OCI-LY1 (cell line): Measurements from ENCODE around the gene BTBD9.

ENCODE experiments used
- H2AFZ ChIP-seq: fragments of 200-600 bp; sonication (generic), shearing (Covaris generic); 2 replicates; pipeline ENCODE4 v1.6.0; 2014; ENCODE audit warnings: antibody characterized with exemption, mild to moderate bottlenecking, low read length
- H3F3A ChIP-seq: fragments of 200-600 bp; sonication (generic), shearing (Covaris generic); 2 replicates; pipeline ENCODE4 v1.6.0; 2014; ENCODE audit warnings: mild to moderate bottlenecking, antibody characterized with exemption, low read length, moderate library complexity; ENCODE audit not compliant: insufficient read depth
- H3K27ac ChIP-seq: fragments of 200-600 bp; sonication (generic); 2 replicates; pipeline ENCODE4 v1.5.1; 2014; ENCODE audit warnings: low read length, mixed run types, mild to moderate bottlenecking, low read depth; ENCODE audit not compliant: poor library complexity, severe bottlenecking
- H3K27me3 ChIP-seq: fragments of 200-600 bp; sonication (generic); 2 replicates; pipeline ENCODE4 v1.6.0; 2014; ENCODE audit warnings: antibody characterized with exemption, mild to moderate bottlenecking, low read length, moderate library complexity; ENCODE audit not compliant: insufficient read depth
- H3K36me3 ChIP-seq: fragments of 200-600 bp; sonication (generic); 2 replicates; pipeline ENCODE4 v1.6.1; 2014; ENCODE audit warnings: mild to moderate bottlenecking, antibody characterized with exemption, low read length, moderate library complexity, mixed read lengths; ENCODE audit not compliant: insufficient read depth
- H3K4me1 ChIP-seq: fragments of 200-600 bp; sonication (generic); 2 replicates; pipeline ENCODE4 v1.5.1; 2014; ENCODE audit warnings: mild to moderate bottlenecking, low read length, moderate library complexity; ENCODE audit not compliant: insufficient read depth, severe bottlenecking
- H3K4me2 ChIP-seq: fragments of 200-600 bp; sonication (generic), shearing (Covaris generic); 2 replicates; pipeline ENCODE4 v1.6.1; 2014; ENCODE audit warnings: low read length
- H3K4me3 ChIP-seq: fragments of 200-600 bp; sonication (generic); 2 replicates; pipeline ENCODE4 v1.5.1; 2014; ENCODE audit warnings: low read length, low read depth, mild to moderate bottlenecking, mixed read lengths; ENCODE audit not compliant: poor library complexity, severe bottlenecking
- H3K79me2 ChIP-seq: fragments of 200-600 bp; shearing (Covaris generic); 2 replicates; pipeline ENCODE4 v1.6.1; 2016; ENCODE audit warnings: mixed run types, low read length, mixed read lengths; ENCODE audit not compliant: insufficient read depth
- H3K9ac ChIP-seq: fragments of 200-600 bp; sonication (generic), shearing (Covaris generic); 2 replicates; pipeline ENCODE4 v1.6.1; 2014; ENCODE audit warnings: mild to moderate bottlenecking, low read length, mixed read lengths
- H3K9me2 ChIP-seq: fragments of 200-600 bp; sonication (generic), shearing (Covaris generic); 2 replicates; pipeline ENCODE4 v1.6.1; 2014; ENCODE audit warnings: low read depth, mild to moderate bottlenecking, low read length, mixed read lengths
- H3K9me3 ChIP-seq: fragments of 200-600 bp; shearing (Covaris generic); 2 replicates; pipeline ENCODE4 v1.6.1; 2014; ENCODE audit warnings: low read length, mixed read lengths
- H4K20me1 ChIP-seq: fragments of 200-600 bp; sonication (generic), shearing (Covaris generic); 2 replicates; pipeline ENCODE4 v1.6.0; 2016; ENCODE audit warnings: mild to moderate bottlenecking, low read length; ENCODE audit not compliant: insufficient read depth
- CTCF ChIP-seq: fragments of 200-600 bp; sonication (generic), shearing (Covaris generic); IDR thresholded peaks from 2 replicates; pipeline ENCODE4 v1.5.1; 2017; ENCODE audit warnings: mild to moderate bottlenecking, antibody characterized with exemption, low read length, moderate library complexity, mixed read lengths
- EZH2 ChIP-seq: fragments of 200-600 bp; sonication (generic), shearing (Covaris generic); IDR thresholded peaks from 2 replicates; pipeline ENCODE4 v1.8.0; 2017; ENCODE audit warnings: borderline replicate concordance, mixed run types, mild to moderate bottlenecking, antibody characterized with exemption, low read length, moderate library complexity, mixed read lengths

BTBD9 gene

GRCh38 chr6:38681850-38682249 is 42.1 kb upstream of the BTBD9 start:
- Histone ChIP-seq H3K9me3 (no peaks in the 10 kb centered on the region), H3K9me2 (no peaks in the 10 kb centered on the region), H4K20me1 (0 out of 2 replicates have a peak, but pooled peaks cover 4% of the 10 kb centered on the region), H3K4me2 (no peak overlapping the region), H3K79me2 (peaks cover 5% of the 10 kb centered on the region), H3K4me3 (no peak overlapping the region), H3K9ac (no peak overlapping the region), H3K36me3 (peaks cover 73% of the 10 kb centered on the region), H3K27me3 (no peaks in the 10 kb centered on the region), H3F3A (no peaks in the 10 kb centered on the region), H2AFZ (no peak overlapping the region), H3K27ac (no peak overlapping the region), H3K4me1 (no peaks in the 10 kb centered on the region)
- TF ChIP-seq EZH2 = no peak
- no peak for TF ChIP-seq CTCF

- H3K4me1 ChIP-seq = no peaks in the 10 kb centered on the region
- H3F3A ChIP-seq = no peaks in the 10 kb centered on the region
- no peak overlapping the region for H2AFZ ChIP-seq
- no peak overlapping the region for H3K27ac ChIP-seq
- H3K27me3 ChIP-seq = no peaks in the 10 kb centered on the region
- no peaks in the 10 kb centered on the region for H3K9me2 ChIP-seq
- H3K9me3 ChIP-seq = no peaks in the 10 kb centered on the region
- H3K36me3 ChIP-seq = peaks cover 75% of the 10 kb centered on the region
- no peaks in the 10 kb centered on the region for H4K20me1 ChIP-seq
- no peak overlapping the region for H3K4me2 ChIP-seq
- TF ChIP-seq EZH2 = no peak
- no peak for TF ChIP-seq CTCF
- H3K79me2 ChIP-seq = no peaks in the 10 kb centered on the region
- H3K4me3 ChIP-seq = no peak overlapping the region
- H3K9ac ChIP-seq = no peak overlapping the region
Observed at GRCh38 chr6:38679668-38680067, 39.9 kb upstream of the BTBD9 start.

GRCh38 chr6:38678178-38678760 is 38.5 kb upstream of the BTBD9 start:
- TF ChIP-seq EZH2 = no peak
- TF ChIP-seq CTCF = no peak
- Histone ChIP-seq H3K27ac (no peak overlapping the region), H3K4me2 (no peak overlapping the region), H3K9me3 (no peaks in the 10 kb centered on the region), H3K4me1 (no peaks in the 10 kb centered on the region), H4K20me1 (no peaks in the 10 kb centered on the region), H3K9me2 (no peaks in the 10 kb centered on the region), H3K9ac (no peak overlapping the region), H3K27me3 (no peaks in the 10 kb centered on the region), H2AFZ (no peak overlapping the region), H3K4me3 (no peak overlapping the region), H3K79me2 (no peaks in the 10 kb centered on the region), H3F3A (no peaks in the 10 kb centered on the region), H3K36me3 (peaks cover 71% of the 10 kb centered on the region)
